Endodermal cell (in vitro differentiated cells): ENCODE results near the gene PARD3B. TPM values are rescaled to one million over a fixed set of nuclear protein-coding genes. Genes with fewer than 3 reads are reported as not detected.

Experiments
- DNase-seq: peaks from one replicate; pipeline ENCODE4 v3.0.0-alpha.2; 2017
- H3K27ac ChIP-seq: 2 replicates; pipeline ENCODE4 v1.5.1; 2013; ENCODE audit warnings: mild to moderate bottlenecking, low read depth, low read length, moderate library complexity
- H3K27me3 ChIP-seq: 2 replicates; pipeline ENCODE4 v1.6.1; 2013; ENCODE audit warnings: mild to moderate bottlenecking, low read length, moderate library complexity; ENCODE audit not compliant: insufficient read depth, control insufficient read depth, poor library complexity, severe bottlenecking
- H3K36me3 ChIP-seq: 2 replicates; pipeline ENCODE4 v1.7.0; 2013; ENCODE audit warnings: mild to moderate bottlenecking, low read length, moderate library complexity; ENCODE audit not compliant: control insufficient read depth, insufficient read depth
- H3K4me1 ChIP-seq: one replicate; pipeline ENCODE4 v1.7.0; 2013; ENCODE audit warnings: low read length; ENCODE audit not compliant: control insufficient read depth, insufficient read depth
- H3K4me3 ChIP-seq: 2 replicates; pipeline ENCODE4 v1.5.1; 2013; ENCODE audit warnings: mild to moderate bottlenecking, low read length, moderate library complexity
- H3K9ac ChIP-seq: 2 replicates; pipeline ENCODE4 v1.6.1; 2013; ENCODE audit warnings: mild to moderate bottlenecking, low read length, moderate library complexity; ENCODE audit not compliant: poor library complexity, severe bottlenecking; ENCODE audit errors: extremely low read depth
- H3K9me3 ChIP-seq: 2 replicates; pipeline ENCODE4 v1.6.1; 2013; ENCODE audit warnings: mild to moderate bottlenecking, low read length, moderate library complexity; ENCODE audit not compliant: control insufficient read depth
- H3K27ac Mint-ChIP-seq: 2 replicates; pipeline ENCODE4 v1.8.0; 2020; ENCODE audit warnings: mixed read lengths
- H3K27me3 Mint-ChIP-seq: 2 replicates; pipeline ENCODE4 v1.8.0; 2021; ENCODE audit warnings: mild to moderate bottlenecking, mixed read lengths; ENCODE audit not compliant: insufficient read depth
- H3K36me3 Mint-ChIP-seq: 2 replicates; pipeline ENCODE4 v1.8.0; 2020; ENCODE audit warnings: low read depth, mixed read lengths
- H3K4me1 Mint-ChIP-seq: 2 replicates; pipeline ENCODE4 v1.8.0; 2020; ENCODE audit warnings: mixed read lengths
- H3K4me3 Mint-ChIP-seq: 2 replicates; pipeline ENCODE4 v1.8.0; 2020; ENCODE audit warnings: mild to moderate bottlenecking, moderate library complexity, mixed read lengths
- H3K9me3 Mint-ChIP-seq: 2 replicates; pipeline ENCODE4 v1.8.0; 2020; ENCODE audit warnings: mild to moderate bottlenecking, mixed read lengths
- WGBS, 2 experiments: methylation state at CpG; one replicate each; pipeline versions ENCODE4 v1.1.5 to v1.1.7; 2013; ENCODE audit warnings: missing lambda C conversion rate in 2 of 2, mixed read lengths in 1 of 2; ENCODE audit not compliant: insufficient coverage in 1 of 2, insufficient read length in 1 of 2; 5-methylcytosine and 5-hydroxymethylcytosine counted together
- total RNA-seq, 2 donors: library from RNA; stranded (reverse); fragmentation: NEBNext Ultra II Directional in 1 of 2; extraction: Animal tissue kit (Norgen Biotek cat#: 25700) in 1 of 2; gene quantifications; 2 replicates in 1 of 2; 3 replicates in 1 of 2; pipeline ENCODE4 v1.2.1, GENCODE V29; 2021
- TF ChIP-seq, protein P1 (sequence below): fragments of 200-600 bp; sonication (generic); conservative IDR thresholded peaks from 2 replicates; pipeline ENCODE4 v1.5.0; 2021; ENCODE audit warnings: antibody characterized with exemption, mild to moderate bottlenecking

The PARD3B gene
- total RNA-seq, 2 donors from 2014 or later, result 2.5 to 5.6 TPM

- no peaks in the 10 kb centered on the region for H3K27me3 ChIP-seq
- H3K4me3 ChIP-seq, result no peak overlapping the region
- Mint-ChIP-seq H3K4me1 (peaks cover 3% of the 10 kb centered on the region), H3K9me3 (no peaks in the 10 kb centered on the region), H3K27ac (no peak overlapping the region), H3K4me3 (no peak overlapping the region), H3K36me3 (no peaks in the 10 kb centered on the region), H3K27me3 (no peaks in the 10 kb centered on the region)
- no peaks in the 10 kb centered on the region for H3K36me3 ChIP-seq
- no peak overlapping the region for H3K27ac ChIP-seq
- TF ChIP-seq, protein P1, sequence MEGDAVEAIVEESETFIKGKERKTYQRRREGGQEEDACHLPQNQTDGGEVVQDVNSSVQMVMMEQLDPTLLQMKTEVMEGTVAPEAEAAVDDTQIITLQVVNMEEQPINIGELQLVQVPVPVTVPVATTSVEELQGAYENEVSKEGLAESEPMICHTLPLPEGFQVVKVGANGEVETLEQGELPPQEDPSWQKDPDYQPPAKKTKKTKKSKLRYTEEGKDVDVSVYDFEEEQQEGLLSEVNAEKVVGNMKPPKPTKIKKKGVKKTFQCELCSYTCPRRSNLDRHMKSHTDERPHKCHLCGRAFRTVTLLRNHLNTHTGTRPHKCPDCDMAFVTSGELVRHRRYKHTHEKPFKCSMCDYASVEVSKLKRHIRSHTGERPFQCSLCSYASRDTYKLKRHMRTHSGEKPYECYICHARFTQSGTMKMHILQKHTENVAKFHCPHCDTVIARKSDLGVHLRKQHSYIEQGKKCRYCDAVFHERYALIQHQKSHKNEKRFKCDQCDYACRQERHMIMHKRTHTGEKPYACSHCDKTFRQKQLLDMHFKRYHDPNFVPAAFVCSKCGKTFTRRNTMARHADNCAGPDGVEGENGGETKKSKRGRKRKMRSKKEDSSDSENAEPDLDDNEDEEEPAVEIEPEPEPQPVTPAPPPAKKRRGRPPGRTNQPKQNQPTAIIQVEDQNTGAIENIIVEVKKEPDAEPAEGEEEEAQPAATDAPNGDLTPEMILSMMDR, result no peak
- no peaks in the 10 kb centered on the region for H3K4me1 ChIP-seq
- H3K9me3 ChIP-seq, result no peaks in the 10 kb centered on the region
- no peak overlapping the region for H3K9ac ChIP-seq
- no peak for DNase-seq
Observed at GRCh38 chr2:205128726-205129125, 583.5 kb downstream of the PARD3B start.

DNA sequence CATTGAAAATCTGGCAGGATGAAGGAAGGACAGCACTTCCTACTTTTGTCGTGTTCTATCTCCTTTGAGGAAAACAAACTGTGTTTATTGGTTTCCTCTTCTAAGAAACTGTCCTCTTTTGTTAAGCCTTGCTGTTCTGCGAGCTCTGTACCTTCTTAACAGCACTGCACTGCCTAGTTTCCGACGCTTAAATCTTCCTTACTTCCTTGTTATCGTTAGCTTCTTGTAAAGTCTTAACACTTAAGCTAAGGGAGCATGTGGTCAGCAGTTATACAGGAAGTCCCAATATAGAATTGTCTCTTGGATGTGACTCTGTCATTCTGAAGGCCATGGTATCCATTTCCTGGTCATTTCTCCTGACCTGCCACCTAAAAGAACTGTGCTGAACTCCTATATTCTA, 584.3 kb downstream of the PARD3B start:
- Histone ChIP-seq H3K27me3 (no peaks in the 10 kb centered on the region), H3K4me1 (no peaks in the 10 kb centered on the region), H3K36me3 (no peaks in the 10 kb centered on the region), H3K9me3 (no peaks in the 10 kb centered on the region), H3K9ac (no peak overlapping the region), H3K27ac (no peak overlapping the region), H3K4me3 (no peak overlapping the region)
- DNase-seq, result no peak
- no peak overlapping the region for H3K4me3 Mint-ChIP-seq
- peaks cover 3% of the 10 kb centered on the region for H3K4me1 Mint-ChIP-seq
- TF ChIP-seq, protein P1, result no peak
- H3K27me3 Mint-ChIP-seq, result no peaks in the 10 kb centered on the region
- H3K9me3 Mint-ChIP-seq, result no peaks in the 10 kb centered on the region
- no peaks in the 10 kb centered on the region for H3K36me3 Mint-ChIP-seq
- WGBS, 2 experiments, result 94 to 98% methylated on average over 5 of the region's 5 CpGs
- no peak overlapping the region for H3K27ac Mint-ChIP-seq

GRCh38 chr2:205130111-205130829, 585.0 kb downstream of the PARD3B start:
- Histone ChIP-seq H3K4me1 (no peaks in the 10 kb centered on the region), H3K27ac (no peak overlapping the region), H3K9me3 (no peaks in the 10 kb centered on the region), H3K36me3 (no peaks in the 10 kb centered on the region), H3K9ac (no peak overlapping the region), H3K27me3 (no peaks in the 10 kb centered on the region), H3K4me3 (no peak overlapping the region)
- DNase-seq, result no peak
- 85 to 96% methylated on average over 3 of the region's 4 CpGs for WGBS, 2 experiments
- H3K27ac Mint-ChIP-seq, result no peak overlapping the region
- no peaks in the 10 kb centered on the region for H3K9me3 Mint-ChIP-seq
- no peak overlapping the region for H3K4me3 Mint-ChIP-seq
- no peaks in the 10 kb centered on the region for H3K27me3 Mint-ChIP-seq
- H3K4me1 Mint-ChIP-seq, result peaks cover 3% of the 10 kb centered on the region
- TF ChIP-seq, protein P1, result no peak
- no peaks in the 10 kb centered on the region for H3K36me3 Mint-ChIP-seq
